Skin of body (tissue), 2 donors: ENCODE measurements around the gene TATDN3. TPM values are rescaled to one million over a fixed set of nuclear protein-coding genes. Genes with fewer than 3 reads are reported as not detected.
"Not testable (repeated sequence)": the region's sequence is repeated elsewhere in the genome, so short reads cannot be mapped to it uniquely, and the experiment has no call there.

ENCODE experiments used
- DNase-seq: peaks from one replicate; lab custom pipeline; 2025; lab: John Stamatoyannopoulos, UW
- total RNA-seq: library from RNA; depleted of rRNA; stranded (reverse); fragments of >200 nt; gene quantifications from one replicate; pipeline ENCODE4 v1.2.3, GENCODE V29; 2014

Gene TATDN3
- total RNA-seq, 1 donor from 2014 or later: 14.5 TPM

- DNase-seq: no peak
Observed at GRCh38 chr1:212774584-212774983, 17.1 kb upstream of the TATDN3 start.

GRCh38 chr1:212775241-212775640, 16.5 kb upstream of the TATDN3 start:
- DNase-seq: no peak

DNA sequence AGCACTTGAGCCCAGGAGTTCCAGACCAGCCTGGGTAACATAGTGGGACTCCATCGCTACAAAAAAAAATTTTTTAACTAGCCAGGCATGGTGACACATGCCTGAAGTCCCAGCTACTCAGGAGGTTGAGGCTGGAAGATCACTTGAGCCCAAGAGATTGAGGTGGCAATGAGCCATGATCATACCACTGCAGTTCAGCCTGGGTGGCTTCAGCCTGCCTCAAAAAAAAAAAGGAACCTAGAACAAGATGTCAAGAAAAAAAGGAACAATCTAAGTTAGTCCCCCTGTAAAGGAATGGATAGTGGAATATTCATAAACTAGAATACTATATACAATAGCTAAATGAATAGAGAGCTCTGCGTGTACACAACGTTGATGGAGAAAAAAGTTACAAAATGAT, 14.5 kb upstream of the TATDN3 start:
- DNase-seq: no peak

GRCh38 chr1:212779086-212779485, 12.6 kb upstream of the TATDN3 start:
- not testable (repeated sequence) for DNase-seq

DNA sequence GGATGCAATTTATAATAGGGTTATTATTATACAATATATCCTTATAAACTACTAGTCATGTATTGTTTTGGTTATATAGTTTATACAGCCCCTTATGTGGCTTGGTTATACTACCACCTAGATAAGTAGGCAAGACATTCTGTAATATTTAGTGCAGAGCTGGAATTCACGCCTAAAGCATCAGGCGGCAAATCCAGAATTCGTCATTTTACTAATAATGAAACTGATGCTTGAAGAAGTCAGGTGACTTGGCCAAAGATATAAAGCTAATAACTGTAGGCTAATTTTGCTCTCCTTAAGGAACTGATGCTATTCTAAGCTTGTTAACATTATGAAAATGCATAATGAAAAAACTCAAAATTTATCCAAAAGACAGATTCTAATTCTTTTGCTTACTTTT, 10.9 kb upstream of the TATDN3 start:
- no peak for DNase-seq

DNA sequence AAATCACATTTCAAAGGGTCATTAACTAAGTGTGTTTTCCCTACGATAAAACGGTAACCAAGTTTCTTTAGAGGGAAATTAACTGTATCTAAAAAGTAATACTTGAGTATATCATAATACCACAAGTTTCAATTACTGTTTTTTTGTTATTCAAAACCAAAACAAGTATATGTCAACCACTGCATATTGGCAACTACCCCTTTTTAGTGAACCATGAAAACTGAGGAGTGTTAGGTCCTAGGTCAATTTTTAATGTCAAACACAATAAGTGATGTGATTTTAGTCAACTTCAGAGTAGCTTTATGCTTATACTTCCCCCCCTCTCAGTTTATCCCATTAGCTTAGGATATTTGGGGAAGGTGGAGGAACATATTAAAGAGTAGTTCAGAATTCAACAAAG, 10.5 kb upstream of the TATDN3 start:
- DNase-seq: no peak

DNA sequence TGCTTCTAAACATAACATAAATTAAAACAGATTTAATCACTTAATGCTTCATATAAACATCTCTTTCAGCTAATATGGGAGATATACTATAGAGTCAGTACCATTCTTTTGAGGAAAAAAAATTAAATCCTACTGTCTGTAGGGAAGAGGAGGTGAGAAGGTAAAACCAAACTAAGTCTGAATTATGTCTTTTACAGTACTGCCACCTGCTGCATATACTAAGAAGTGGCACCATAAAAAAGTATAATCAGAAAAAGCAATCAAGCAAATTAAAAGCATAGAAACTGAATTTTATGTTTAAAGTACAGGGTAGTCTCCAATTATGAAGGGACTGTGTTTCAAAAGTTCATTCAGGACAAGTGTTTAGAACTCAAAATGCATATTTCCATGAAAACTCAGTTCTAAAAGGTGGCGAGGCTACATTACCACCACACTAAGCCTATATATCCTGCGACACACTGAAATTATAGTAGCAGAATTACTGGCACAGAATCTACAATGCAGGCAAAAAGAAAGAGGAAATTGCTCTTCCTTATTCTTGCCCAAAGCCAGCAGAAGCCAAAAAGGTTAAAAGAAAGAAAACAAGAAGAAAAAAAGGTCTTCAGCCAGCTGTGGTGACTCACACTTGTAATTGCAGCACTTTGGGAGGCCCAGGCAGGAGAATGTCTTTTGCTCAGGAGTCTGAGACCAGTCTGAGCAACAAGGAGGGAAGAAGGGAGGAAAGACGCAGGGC, 9.1 kb upstream of the TATDN3 start:
- DNase-seq: no peak

DNA sequence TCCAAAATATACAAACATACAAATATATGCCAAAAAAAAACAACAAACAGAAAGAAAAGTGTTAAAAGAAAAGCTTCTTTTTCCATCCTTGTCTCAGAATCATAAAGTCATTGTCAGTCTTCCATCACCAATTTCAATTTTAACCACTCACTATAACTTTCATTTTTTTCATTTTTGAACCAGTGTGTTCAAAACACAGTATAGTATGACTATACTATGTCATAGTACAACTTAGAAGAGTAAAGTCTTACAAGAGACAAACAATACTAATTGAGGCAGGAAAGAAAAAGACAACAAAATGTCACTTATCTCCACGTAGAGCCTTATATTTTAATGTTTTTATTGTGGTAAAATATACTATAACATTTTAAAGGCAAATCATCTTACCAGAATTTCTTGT, 7.7 kb upstream of the TATDN3 start:
- no peak for DNase-seq

DNA sequence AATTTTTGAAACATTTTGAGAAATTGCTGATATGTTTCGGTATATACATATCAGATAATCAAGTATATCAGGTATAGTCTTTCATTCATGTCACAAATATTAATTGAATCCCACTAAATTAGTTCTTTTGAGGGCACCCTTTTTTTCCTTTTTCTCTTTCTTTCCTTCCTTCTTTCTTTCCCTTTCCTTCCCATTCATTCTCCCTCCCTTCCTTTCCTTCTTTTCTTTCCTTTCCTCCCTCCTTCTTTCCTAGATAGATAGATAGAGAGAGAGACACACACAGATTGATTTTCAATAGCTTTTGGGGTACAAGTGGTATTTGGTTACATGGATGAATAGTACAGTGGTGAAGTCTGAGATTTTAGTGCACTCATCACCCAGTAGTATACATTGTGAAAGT, 5.8 kb upstream of the TATDN3 start:
- DNase-seq: no peak

DNA sequence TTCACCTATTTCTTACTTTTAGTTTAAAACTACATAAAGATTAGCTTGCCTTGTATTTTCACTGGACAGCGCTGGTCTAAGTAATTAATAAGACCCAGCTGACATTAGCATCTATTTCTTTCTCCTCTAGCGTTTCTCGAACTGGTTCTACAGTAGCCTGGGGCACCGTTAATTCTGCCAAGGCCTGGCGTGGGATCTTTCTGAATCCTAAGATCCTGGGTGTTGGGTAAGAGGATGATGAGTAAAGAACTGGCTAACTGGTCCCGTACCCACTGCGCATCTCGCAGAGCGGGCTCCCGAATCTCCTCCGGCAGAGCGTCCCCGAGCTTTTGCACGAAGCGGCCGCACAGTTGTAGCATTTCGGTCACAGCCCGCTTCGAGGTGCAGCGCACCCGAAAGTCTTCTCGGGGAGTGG, 426 bp upstream of the TATDN3 start:
- no peak for DNase-seq

- DNase-seq: no peak
Observed at GRCh38 chr1:212792396-212792908, 758 bp downstream of the TATDN3 start.

DNA sequence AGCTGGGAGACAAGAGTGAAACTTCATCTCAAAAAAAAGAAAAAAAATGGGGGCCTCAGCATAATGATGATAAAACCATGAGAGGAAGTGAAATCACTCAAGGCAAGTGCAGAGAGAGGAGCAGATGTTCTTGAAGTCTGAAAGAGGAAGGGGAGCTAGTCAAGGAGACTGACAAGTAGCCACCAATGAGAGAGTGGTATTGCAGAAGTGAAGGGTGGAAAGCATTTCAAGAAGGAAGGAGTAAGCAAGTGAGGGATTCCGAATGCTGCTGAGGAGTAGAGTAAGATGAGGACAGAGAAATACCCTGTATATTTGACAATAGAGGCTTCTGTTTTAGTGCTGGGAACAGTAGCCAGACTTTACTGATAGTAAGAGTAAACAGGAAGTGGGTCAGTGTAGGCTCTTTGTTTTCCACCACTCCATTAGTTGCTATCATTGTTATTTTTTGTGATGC, 2.9 kb downstream of the TATDN3 start:
- DNase-seq: no peak

DNA sequence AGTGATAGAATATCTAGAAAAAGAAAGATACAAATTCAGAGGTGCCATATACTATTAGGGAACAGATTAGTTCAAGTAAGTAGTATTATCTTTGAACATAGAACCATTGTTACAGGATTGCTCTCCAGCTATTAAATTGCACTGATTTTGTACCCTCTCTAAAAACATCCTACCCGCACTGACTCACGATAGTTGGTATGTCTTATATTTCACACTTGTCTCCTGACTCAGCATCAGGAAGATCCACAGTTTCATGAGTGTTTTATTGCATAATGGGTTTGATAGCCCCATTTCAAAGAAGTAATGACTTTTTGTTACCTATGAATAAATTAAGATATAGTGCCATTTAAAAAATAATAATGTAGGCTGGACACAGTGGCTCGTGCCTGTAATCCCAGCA, 6.0 kb downstream of the TATDN3 start:
- DNase-seq: no peak

DNA sequence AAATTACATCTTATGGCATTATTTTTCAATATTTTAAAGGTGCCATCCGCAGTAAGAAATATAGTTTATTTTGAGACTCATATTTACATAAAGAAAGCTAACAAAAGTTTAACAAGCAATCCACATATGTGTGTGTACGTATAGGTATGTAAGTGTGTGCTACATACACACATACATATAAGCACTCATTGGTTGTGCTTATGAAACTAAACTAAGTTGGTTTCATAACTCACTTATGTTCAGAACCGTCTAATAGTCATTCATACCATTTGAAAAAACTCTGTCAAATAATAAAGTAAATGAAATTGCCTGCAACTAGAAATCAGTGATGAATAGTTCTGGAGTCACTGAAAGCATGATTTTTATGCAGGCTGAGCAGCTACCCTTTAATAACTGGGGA, 14.1 kb downstream of the TATDN3 start:
- DNase-seq: no peak

DNA sequence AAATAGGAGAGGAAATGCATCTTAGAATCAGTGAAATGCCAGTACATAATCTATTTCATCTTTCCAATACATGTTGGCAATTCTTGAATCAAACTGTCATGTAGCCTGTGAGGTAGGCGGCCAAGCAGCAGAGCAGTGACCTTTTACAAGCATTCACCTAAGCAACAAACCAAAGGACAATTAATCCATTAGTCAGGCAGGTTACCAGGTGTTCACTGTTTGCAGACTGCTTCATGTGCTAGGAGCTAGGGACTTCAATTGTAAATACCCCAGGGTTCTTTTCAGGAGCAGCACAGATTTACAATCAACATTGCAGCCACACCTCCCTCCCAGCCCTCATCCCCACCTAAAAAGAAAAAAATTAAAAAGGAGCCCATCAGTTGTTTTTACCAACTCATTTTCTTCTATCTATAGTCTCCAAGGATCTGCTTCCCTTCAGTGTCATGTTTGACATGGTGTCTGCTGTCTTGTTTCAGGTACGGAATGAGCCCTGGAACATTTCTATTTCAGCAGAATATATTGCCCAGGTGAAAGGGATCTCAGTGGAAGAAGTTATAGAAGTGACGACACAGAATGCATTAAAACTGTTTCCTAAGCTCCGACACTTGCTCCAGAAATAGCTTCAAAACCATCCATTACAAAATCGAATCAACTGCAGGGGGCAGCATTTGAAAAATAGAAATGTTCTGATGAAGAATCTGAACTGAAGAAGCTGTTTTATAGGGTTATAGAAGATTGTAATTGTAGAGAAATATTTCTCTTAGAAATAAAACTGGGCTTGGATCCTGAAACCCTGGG, 23.0 kb downstream of the TATDN3 start:
- no peak for DNase-seq

DNA sequence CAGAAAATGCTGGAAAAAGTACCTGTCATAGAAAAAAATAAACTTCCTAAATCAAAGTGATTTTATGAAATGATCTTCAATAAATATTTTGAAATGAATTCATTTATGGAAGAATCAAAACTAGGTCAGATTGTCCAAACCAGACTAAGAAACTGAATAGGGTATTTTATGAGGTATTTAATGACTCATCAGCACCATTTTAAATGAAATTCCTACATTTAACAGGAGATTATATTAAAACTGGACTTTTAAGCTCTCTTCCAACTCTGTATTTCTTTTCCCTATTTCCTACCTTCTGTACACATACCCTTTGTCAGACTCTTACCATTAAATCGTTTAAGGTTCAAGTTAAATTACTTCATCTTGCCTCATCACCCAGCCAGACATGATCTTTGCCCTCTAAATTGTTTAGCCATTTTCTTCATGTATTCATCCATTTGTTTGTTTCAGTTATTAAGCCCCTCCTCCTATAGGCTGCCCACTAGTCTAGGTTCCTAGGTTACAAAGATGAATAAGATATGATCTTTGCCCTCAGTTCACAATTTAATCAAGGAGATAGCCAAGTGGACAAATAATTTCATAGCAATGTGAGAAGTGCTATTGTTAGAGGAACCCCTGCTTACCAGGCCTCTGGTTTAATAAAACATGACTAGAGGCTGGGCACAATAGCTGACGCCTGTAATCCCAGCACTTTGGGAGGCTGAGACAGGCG, 25.0 kb downstream of the TATDN3 start:
- DNase-seq: no peak

GRCh38 chr1:212819726-212820125, 28.0 kb downstream of the TATDN3 start:
- no peak for DNase-seq

GRCh38 chr1:212820969-212821368, 29.3 kb downstream of the TATDN3 start:
- DNase-seq: no peak

- DNase-seq: no peak
Observed at GRCh38 chr1:212822956-212823355, 31.3 kb downstream of the TATDN3 start.

GRCh38 chr1:212824201-212824600, 32.5 kb downstream of the TATDN3 start:
- no peak for DNase-seq

DNA sequence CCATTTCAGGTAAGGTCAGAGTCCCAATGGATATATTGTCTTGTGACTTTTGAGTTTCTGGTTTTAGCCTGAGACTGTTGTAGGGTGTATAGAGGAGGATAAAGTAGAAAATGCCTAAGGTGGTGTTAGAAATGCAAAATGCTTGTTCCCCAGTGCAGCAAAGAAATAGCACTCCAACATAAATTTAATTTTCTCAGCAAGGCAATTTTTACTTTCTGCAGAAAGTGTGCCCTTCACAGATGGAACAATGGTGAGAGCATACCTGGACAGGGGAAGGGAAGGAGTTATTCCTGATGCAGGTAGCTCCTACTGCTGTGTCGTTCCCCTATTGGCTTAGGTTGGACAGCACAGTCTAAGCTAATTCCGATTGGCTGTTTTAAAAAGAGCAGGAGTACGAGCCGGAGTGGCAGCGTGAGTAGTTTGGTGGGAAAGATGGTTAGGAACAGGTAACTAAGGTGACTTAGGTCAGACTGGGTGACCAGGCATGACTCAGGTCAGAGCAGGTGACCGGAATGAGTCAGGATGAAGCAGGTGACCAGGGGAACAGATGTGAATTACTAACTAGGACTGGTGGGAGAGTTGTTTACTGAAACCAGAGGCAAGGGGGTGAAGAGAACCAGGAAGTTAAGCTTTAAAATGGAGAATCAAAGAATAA, 34.2 kb downstream of the TATDN3 start:
- no peak for DNase-seq
